HG03039 (cell line): ENCODE measurements around the gene CATSPERD.

Source experiments
- ATAC-seq: cut with Tn5 transposase; IDR thresholded peaks from one replicate; pipeline ENCODE4 v1.9.1; 2021; ENCODE audit warnings: mild to moderate bottlenecking, moderate library complexity; ENCODE audit not compliant: unreplicated experiment

CATSPERD gene, protein sequence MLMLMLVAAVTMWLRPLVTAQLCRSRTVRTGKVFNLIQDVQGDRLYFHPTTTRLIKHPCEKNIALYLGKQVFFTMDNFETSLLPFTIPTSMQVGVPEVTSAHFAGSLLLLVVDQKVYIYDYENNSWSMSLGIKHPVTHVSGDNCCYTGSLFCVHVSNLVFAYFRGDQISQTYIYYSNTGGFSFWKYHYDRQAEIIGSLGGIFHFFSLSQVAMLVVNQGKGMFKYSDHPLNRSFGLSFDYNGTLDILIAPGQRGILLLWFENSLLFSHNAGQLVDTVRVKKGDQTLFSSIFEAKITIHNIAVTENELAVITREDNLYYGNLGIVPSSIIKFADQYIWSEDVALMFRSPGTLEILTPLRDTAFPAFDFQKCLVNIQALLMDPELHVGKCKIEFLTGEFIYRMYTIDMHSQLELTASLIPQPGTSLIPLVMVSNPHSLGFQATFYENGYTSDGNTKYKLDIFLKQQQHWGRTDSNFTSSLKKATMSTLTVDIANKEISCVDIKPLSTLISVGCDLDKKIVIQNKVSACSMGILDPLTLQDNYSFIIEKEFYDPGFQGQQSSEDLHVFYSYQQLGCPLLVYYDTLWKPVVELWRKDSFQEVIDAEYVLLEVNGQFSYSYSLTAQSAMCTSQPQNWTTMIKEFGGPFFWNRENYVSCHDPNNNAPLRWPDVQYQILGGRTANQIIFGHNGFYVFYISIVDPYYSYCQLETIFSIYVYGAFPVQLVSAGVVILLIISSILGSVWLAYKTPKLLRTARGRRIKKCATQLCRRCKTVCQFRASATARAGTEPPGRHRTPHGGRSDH

DNA sequence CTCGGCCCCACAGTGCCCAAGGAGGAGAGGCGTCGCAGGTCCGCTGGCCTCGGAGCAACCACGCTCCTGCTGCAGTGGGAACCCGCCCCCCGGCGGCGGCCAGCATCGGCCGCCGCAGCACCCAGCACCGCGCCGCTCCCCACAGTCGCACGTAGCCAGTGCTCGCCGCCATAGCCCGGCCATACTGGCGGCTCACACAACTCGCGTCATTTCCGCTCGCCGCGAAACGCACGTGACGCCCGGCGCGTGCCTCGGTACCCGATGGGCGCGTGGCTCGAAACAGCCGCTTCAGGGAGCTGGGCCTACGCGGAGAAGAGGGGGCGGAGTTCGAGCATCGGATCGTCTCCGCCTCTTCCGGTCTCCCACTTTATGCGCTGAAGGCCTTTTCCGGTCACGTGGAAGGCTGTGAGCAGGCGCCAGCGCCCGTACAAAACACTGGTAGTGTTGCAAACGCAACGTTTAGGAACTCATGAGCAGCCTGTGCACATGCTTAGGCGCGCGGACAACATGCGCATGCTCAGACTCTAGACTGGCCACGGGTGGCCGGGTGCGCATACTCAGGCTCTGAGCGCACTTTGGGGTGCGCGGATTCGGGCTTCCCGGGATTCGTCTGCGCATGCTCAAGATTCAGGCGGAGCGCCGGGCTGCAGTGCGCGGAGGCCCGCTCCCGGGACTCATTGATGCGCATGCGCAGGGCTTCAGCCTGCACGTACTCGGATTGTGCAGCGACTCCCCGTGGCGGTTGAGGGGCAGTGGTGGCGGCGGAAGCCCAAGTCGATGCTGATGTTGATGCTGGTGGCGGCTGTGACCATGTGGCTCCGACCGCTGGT is at the start of gene CATSPERD, which contains the start of gene LONP1:
Gene CATSPERD, plus strand, starts transcription at position 677 of the 830 bp plus-strand sequence. Its CDS starts 101 bp downstream, at position 778.
Gene LONP1, minus strand, starts transcription at position 186 of the 830 bp plus-strand sequence. Its CDS starts 14 bp downstream, at position 172.
- peak; percentile 80 for ATAC-seq

DNA sequence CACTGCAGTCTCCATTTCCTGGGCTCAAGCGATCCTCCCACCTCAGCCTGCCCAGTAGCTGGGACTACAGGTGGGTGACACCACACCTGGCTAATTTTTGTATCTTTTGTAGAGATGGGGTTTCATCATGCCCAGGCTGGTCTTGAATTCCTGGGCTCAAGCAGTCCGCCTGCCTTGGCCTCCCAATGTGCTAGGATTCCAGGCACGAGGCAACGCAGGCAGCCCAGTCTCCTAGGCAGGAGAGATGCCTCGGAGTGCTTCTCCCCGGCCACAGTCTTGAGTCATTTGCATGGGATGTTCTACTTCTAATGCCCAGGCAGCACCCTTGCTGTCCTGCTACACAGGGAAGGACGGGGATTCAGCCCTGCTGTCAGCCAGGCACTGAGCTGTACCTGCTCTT is 48.8 kb upstream of the CATSPERD start:
- ATAC-seq: no peak

DNA sequence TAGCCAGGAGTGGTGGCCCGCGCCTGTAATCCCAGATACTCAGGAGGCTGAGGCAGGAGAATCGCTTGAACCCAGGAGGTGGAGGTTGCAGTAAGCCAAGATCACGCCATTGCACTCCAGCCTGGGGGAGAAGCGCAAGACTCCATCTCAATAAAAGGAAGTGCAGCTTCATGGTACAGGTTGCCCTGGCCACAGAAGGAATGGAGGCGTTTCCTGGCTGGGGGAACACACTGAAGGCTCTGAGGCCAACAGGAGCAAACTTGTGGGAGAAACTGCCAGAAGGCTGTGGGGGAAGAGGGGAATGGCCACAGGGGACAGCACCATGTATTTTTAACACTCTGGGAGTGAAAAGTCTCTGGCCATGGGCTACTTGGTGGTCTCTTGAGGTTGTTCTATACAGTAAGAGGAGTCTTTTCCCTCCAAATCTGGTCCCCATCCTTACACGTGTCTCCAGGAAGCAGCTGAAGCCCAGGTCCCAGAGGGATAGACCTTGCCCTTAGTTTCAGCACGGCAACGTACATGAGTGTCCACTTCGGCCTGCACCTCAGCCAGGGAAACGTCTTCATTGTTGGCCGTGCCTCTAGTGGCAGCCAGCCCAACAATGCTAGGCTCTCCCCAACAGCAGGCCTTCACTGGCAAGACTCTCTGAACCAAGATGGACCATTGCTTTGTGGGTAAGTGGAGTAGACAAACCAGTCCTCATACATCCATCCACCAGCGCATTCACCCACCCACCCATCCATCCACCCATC is 47.6 kb upstream of the CATSPERD start:
- ATAC-seq: no peak

DNA sequence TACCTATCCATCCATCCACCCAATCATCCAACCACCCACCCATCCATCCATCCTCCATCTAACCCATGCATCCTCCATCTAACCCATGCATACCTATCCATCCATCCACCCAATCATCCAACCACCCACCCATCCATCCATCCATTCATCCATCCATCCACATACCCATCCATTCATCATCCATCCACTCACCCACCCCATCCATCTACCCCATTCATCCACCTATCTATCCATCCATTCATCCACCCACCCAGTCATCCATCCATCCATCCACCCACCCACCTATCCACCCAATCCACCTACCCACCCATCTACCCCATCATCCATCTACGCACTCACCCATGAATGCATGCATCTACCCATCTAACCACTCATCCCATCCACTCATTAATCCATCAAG is 46.7 kb upstream of the CATSPERD start:
- no peak for ATAC-seq

DNA sequence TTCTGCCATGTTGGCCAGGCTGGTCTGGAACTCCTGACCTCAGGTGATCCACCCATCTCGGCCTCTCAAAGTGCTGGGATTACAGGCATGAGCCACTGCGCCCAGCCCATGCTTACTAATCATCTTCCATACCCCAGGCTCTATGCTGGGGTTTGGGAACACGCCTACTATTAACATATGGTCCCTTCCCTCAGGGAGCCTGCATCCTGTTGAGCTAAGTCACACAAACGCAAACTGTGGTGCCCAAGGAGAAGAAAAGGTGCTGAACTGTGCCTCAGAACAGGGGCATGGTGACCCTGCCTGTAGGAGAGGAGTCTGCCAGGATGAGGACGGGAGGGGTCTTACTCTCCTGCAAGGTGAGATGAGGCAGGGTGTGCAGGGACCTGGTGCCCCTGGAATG is 45.7 kb upstream of the CATSPERD start:
- ATAC-seq: no peak

DNA sequence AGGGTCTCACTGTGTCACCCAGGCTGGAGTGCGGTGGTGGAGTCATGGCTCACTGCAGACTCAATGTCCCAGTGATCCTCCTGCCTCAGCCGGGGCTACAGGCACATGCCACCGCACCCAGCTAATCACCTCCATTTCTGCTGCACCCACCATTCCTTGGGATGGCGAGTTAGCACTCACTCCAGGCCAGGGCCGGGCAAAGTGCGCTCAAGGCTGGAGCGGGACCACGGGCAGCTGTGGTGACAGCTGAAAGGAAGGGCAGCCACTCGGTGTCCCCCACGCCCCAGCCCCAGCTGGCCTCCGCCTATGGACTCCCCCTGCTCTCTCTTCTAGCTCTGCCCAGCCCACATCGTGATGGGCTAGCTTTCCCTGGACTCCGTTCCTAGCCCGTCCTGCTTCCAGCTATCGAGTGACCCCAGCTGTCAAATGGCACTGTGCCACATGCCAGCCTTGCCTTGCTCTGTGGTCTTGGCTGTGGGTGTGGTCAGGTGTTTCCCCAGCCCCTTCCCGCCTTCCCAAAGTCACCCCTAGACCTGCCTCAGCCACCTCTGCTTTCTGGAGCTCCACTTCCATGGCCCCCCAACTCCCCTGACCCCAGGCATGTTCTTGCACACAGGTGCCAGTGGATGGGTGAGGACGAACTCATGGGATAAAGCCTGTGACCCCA is 44.2 kb upstream of the CATSPERD start:
- no peak for ATAC-seq

DNA sequence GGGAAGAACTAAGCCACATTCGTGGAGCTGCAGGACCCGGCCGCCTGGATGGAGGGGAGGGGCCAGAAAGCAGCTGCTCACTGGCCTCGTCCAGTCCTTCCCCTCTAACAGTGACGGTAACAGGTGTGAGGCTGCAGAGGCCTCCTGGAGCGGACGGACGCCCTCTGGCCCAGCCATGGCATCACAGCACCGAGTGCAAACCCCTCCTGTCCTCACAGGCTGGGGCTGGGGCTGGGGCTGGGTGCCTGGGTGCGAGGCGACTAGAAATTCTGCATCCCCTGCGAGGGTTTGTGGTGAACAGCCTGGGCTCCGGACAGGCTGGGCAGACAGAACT is 43.7 kb upstream of the CATSPERD start:
- no peak for ATAC-seq

DNA sequence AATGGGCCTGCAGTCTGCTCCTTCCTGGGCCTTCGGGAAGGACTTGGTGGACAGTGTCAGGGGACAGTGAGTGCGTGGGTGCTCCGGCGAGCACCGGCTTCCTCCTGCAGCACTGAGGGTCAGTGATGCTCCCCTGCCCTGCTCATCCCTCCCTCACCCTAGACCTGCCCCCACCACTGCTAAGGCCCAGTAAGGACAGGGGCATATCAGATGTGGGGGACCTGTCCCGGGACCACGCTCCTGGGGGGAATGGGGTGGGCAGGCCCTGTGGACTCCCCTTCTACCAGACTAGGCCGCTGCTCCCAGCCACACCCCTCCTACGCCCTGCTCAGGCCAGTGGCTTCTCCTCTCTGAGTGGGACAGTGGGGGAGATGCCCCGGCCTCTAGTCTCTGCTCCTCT is 43.3 kb upstream of the CATSPERD start:
- ATAC-seq: no peak

DNA sequence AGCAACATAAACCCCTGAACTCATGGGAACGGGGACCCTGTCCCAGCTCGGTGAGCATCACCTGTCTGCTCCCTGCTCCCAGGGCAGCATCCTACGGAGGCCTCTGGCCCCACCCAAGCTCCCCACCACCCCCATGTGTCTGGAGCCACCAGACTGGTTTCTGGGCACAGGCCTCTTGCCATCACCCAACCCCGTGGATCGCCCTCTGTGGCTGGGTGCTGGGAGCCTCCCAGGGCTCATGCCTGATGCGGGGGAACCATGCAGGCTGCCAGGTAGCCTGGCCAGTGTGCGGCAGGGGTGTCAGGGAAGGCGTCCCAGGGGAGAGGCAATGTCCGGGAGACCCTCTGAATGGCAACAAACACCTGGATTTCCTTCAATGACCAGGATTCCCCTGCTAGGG is 42.9 kb upstream of the CATSPERD start:
- no peak for ATAC-seq

DNA sequence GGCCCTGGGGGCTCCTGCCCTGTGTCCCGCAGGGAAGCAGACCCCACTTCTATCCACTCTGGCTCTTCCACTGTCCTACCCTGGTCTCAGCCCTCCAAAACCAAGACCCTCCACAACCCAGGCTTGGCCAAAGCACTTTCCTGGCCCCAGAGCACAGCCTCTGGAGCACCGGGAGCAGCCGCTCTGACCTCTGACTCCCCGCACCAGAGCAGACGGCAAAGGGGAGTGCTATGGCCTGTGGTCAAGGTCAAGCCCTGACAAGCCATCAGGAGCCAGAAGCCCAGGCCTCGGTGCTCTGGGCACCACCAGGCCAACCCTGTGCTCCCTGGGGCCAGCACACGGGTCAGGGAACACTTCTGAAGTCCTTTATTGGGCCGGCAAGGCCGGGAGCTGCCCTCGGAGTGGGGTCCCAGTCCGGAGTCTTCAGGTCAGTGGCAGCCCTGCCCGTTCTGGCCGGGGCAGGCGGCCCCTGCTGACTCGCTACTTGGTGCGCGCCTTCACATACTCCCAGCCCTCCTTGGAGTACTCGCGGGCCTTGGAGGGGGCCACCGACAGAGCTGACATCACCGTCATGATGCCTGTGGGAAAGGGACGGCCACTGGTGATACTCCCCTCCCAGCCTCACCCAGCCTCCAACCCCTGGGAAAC is 42.2 kb upstream of the CATSPERD start:
- ATAC-seq: no peak

DNA sequence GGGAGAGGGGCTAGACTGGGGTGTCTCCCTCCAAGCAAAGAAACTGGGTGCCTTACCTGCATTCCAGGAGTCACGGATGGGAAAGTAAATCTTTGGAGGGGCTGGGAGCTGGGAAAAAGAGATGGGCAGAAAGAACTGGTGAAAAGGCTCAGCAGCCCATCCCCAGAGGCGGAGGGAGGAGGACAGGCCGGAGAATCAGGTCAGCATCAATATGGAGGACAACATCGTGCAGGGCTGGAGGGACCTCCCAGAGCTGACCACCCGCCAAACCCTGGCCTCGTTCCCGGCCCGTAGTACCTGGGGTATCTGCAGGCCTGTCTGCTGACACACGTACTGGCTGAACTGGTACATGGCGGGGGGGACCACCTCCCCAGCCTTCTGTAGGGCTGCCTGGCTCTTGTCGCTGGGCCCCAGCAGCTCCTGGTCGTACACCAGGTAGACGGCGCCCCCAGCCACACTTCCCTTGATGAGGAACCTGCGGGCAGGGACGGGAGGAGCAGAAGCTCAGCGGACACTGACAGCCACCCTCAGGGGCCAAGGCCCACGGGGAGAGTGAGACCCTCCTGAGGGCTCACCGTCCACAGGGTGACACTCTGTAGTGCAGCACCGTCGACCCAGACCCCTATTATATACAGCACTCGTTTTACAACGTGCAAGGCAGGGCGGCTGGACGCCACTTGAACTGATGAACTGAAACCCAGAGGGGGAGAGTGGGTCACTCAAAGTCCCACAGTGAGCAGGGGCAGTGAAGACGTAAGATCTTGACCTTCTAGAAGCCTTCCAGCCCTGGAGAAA is 41.0 kb upstream of the CATSPERD start:
- no peak for ATAC-seq

DNA sequence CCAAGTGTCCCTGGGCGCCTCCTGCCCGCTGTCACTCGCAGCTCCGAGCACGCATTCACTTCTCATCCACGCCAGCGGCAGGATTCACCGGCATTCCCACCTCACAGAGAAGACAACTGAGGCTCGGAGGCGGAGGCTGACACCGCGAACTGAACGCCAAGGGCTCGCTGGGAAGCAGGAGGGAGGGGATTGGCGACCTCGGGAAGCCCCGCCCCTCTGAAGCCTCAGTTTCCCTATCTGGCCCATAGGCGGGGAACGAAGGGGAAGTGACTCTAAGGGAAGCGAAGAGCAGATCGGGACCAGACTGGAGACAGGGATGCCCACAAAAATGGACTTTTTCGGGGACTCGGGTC is 40.4 kb upstream of the CATSPERD start:
- ATAC-seq: no peak

DNA sequence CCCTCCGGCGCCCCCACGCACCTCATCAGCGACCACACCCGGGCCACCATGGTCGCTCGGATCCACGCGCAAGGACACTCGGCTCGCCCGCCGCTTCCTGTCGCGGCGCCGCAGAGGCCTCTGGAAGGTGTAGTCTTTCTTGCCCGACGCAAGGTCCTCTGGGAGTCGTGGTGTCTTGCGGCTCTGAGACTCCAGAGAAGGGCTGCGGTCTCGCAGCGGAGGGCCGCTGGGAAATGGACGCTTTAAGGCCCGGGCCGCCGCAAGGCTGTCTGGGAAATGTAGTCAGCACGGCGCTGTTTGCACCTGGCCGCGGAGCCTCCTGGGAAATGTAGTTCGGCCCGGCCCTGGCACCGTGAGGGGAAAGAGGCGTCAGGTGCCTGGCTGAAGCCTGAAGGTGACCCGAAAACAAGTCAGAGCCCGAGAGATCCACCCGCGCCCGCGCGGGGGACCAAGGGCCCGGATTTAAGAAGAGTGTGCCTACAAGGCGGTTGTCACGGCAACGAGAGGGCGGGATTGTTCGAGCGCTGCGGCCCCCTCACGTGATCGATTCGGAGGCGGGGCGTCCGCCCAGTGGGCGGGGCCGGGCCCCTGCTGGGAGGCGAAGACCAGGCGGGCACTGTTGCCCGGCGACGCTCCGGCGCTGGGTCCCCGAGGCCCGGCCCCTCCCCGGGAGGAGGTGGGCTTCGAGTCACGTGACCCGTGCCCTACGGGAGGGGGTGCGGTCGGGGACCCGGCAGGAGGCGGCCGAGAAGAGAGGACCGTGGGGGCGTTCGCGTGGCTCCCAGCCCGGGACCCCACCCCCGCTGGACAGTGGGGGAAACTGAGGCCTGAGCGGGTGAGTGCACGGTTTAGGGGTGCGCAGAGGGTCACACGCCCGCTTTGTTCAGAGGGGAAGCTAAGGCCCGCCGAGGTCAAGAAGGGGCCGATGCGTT is 39.7 kb upstream of the CATSPERD start, which contains the start of the genes HSD11B1L and MICOS13:
Gene HSD11B1L, plus strand, starts transcription at position 591 of the 932 bp plus-strand sequence. CDS start 3,806 bp downstream, outside the sequence.
Gene MICOS13, minus strand, starts transcription at position 80 of the 932 bp plus-strand sequence. Its CDS starts 30 bp downstream, at position 50.
- peak; percentile 70 for ATAC-seq

DNA sequence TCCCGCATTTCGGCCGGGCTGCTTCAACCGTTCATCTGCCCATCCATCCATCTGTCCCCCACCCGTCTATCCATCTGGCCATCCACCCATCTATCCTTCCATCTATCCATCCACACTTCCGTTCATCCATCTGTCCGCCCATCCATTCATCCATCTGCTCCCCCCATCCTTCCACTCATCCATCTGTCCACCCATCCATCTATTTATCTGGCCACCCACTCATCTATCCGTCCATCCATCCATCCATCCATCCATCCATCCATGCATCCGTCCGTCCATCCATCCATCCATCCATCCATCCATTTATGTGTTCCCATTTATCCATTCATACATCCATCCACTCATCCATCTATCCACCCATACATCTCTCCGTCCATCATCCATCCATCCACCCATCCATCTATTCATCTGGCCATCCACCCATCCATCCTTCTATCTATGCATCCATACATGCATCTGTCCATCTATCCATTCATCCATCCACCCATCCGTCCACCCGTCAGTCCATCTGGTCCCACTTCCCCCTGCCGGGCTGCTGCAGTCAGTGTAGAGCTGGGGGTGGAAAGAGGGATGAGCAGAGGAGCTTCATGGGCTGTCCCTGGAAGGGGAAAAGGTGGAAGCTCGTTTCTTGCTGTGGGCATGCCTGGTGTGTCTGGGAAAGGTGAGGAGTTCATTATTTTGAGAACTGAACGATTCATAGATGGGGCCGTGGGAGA is 38.9 kb upstream of the CATSPERD start:
- ATAC-seq: no peak

DNA sequence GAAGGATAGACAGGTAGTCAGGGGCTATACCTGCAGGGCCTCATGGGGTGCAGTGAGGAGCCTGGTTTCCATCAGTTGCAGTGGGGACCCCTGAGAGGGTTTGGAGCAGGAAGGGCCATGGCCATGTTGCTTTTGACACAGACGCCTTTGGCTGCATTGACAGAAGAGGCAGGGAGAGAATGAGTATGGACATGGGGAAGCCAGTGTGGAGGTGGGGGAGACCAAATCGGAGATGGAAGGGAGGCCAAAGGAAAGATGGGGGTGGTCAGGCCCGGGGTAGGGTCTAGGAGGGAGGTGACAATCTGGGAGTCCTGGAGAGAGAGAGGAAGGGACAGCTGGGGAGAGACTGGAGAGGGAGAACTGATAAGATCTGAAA is 38.3 kb upstream of the CATSPERD start:
- no peak for ATAC-seq

DNA sequence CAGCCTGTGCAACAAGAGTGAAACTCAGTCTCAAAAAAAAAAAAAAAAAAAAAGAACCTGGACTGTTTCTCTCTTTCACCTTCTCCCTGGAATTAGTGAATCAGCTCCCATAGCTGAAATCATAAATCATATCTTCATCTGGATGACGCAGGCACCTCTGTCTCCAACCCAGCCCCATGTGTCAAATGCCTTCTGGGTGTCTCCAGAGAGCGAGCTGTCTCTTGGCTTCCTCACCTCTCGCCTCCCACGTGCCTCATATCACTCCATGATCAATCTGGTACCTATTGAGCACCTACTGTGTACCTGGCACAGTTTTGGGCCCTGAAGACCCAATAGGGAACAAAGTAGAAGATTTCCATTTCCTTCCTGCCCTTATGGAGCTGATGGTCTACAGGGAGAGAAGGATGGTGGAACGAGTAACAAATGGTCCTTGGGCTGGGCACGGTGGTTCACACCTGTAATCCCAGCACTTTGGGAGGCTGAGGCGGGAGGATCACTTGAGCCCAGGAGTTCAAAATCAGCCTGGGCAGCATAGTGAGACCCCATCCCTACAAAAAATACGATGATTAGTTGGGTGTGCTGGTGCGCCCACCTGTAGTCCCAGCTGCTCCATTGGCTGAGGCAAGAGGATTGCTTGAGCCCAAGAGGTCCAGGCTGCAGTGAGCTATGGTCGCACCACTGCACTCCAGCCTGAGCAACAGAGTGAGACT is 37.1 kb upstream of the CATSPERD start:
- no peak for ATAC-seq
